ENCODE measurements around the gene MAF.

MAF gene

DNA sequence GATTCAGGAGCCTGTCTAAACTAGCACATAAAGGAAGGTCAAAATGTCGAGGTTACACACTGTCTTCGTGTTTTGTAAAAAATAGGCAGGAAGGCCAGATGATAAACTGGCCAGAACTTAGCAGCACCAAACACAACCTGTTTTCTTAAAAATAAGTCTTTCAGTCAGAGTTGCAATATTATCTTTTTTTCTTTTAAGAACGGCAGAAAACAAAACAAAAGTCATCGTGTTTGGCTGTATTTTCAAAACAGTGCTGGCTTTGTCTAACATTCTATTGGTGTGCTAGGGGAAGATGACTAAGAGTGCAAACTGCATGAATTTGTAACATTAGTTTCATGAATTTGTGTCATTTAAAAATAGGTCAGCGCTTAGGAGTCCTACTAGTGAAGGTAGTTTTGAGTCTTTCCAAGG lies 5.3 kb downstream of the MAF start:
- no peak overlapping the region for H3K4me3 ChIP-seq (ENCODE audit: low read depth, low read length)
- no peak for DNase-seq (ENCODE audit: low read depth)

DNA sequence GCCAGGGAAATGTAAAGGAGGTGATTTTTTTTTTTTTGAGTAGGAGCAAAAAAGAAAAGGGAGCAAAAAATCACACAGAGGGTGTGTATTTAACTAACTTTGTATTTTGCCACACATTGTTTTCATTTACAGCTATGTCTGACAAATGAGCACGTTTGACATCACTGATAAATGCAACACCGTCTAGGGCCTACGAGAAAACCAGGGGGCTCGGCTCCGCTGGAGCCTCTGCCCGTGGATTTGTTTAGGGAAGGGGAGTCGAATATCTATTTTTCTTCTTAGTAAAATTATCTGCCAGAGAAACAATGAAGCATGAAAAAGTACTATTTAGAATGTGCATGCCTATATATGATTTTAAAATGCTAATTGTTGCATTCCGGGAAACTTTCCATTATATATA lies 6.8 kb downstream of the MAF start:
- no peak overlapping the region for H3K4me3 ChIP-seq (ENCODE audit: low read depth, low read length)
- no peak for DNase-seq (ENCODE audit: low read depth)

DNA sequence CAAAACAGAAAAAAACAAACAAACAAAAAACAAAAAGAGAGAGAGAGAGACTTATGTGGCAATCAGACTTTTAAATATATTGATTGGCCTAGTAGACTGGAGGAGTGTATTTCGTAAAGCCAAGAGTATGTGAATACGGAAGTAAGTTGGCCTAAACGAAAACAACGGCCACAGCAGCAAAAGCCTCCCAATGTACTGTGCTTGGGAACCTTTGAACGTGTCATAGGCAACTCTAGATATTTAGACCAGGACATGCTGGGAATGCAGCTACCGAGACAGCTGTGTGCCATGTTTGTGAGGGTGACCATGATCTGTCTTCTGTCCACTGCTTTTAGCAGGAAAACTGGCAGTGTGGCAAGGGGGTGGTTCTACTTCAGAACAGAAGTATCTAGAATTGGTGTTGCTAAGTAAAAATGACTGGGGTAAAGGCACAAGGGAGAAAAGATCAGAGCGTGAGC lies 7.4 kb downstream of the MAF start:
- H3K4me3 ChIP-seq (ENCODE audit: low read depth, low read length) = no peak overlapping the region
- DNase-seq (ENCODE audit: low read depth) = no peak

DNA sequence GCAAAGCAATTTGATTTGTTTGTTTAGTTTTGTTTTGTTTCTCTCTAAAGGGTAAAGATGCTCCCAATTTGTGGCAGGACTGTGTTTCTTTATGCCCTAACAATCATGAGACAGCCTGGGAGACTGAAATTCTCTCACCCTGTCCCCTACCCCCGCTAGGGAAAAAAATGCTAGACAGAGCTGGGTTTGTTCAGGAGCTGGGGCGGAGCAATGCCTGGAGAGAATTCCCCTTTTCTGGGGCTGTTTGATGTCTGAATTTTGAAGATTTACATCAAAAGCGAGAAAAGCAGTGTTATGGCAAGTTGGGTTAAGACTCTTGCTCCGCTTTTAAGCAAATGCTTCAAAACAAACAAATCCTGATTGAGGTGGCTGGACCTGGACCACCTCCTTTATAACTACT lies 8.4 kb downstream of the MAF start:
- no peak overlapping the region for H3K4me3 ChIP-seq (ENCODE audit: low read depth, low read length)
- no peak for DNase-seq (ENCODE audit: low read depth)

DNA sequence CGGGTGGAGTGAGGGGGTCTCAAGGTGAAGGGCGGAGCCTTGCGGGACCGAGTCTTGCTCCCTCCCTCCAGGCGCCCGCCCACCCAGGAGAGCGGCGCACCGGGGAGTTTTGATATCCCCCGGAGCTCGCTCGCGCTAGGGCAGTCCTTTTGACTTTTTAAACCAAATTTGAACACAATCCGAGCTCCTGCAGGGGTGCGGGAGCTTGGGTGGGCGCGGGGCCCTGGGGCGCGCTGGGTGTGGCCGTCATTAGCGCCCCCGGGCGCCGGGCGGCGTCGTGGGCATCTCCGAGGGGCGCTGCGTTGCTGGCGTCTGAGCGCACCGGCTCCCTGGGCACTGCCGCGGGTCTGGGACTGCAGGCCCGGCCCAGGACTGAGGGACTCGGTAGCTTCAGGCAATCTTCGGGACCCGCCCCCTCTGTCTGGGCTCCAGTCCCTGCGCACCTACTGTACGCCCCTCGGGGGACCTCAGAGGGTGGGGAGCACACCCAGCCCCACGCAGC lies 10.9 kb downstream of the MAF start:
- H3K4me3 ChIP-seq (ENCODE audit: low read depth, low read length) = no peak overlapping the region
- no peak for DNase-seq (ENCODE audit: low read depth)

DNA sequence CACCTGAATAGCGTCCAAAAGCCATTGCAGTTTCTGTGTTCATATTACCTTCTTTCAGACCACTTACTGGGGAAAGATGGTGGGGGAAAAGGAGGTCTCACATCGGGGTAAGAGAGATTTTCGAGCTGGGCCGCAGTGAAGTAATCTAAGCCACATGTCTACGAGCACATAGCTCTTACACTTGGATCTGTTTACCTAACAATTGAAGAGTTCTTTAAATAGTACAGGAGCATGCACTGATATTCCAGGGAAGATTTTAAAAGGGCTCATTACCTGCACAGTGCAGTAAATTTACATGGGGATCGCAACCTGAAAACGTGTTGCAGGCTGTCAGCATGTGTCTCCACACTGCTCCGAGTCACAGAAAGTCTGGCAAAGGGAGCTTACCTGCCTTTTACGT lies 12.6 kb downstream of the MAF start:
- no peak overlapping the region for H3K4me3 ChIP-seq (ENCODE audit: low read depth, low read length)
- no peak for DNase-seq (ENCODE audit: low read depth)

DNA sequence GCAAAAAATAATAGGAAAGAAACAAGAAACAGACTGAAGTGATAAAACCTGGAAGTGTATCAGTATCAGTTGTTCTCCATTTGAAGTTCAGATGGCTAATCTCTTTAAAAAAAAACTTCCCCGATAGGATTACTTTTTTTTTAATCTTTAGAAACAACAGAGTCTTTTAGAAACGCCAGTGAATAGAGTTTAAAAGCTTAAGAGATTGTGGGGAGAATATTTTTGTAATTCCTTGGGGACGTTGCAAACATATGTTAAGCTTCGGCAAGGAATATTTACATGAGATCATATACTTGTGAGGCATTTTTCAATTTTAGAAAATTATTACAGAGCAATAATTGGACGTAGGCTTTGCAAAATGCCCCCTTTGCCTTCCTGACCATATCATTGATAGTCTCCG lies 13.2 kb downstream of the MAF start:
- DNase-seq (ENCODE audit: low read depth) = no peak
- H3K4me3 ChIP-seq (ENCODE audit: low read depth, low read length) = no peak overlapping the region

DNA sequence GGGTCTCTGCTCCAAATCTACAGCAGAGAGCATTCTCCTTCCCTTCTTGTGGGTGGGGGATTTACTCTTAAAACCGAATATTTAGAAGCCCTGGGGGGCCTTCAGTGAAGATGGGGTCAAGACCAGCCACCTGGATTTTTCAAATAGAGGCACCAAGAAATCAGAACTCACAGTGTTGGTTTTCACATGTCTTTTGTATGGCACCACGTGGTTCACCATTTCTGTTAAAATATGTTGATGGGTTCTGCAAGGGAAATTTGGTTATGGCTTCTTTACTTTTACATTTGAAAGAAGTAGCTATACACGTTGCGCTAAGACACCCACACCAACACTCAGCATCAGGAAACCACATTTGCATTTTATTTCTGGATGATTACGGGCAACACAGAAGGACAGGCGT lies 17.7 kb downstream of the MAF start:
- no peak overlapping the region for H3K4me3 ChIP-seq (ENCODE audit: low read depth, low read length)
- no peak for DNase-seq (ENCODE audit: low read depth)

DNA sequence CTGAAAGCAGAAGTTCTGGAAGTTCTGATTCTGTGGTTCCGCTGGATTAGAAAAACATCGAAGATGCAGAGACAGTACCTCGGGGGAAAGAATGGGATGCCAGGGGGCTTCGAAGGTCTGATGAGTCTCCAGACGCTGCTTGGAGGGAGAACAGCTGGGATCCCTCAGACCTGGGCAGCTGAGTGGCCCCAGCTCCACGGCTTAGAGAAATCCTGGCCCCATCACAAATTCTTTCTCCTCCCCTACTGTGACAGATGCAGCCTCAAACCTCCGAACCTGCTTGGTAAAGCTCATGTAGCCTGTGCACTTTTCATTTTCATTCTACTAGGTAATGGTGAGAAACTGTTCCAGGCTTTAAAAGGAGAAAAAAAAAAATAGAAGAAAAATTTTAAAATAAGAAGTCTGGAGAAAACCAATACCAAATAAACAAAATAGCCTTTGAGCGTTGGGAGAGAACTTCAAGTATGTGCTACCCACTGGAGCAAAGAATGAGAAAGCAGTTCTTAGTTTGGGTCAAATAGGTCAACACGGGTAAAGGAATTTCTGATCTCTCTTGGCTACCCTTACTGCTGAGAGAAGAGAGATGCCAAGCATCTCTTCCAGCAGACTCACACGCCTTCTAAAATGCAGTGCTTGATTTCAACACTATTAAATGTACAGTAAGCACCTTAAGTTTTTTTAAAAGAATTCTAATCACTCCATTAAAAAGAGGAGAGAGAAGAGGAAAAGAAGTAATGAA lies 19.9 kb downstream of the MAF start:
- no peak overlapping the region for H3K4me3 ChIP-seq (ENCODE audit: low read depth, low read length)
- no peak for DNase-seq (ENCODE audit: low read depth)

DNA sequence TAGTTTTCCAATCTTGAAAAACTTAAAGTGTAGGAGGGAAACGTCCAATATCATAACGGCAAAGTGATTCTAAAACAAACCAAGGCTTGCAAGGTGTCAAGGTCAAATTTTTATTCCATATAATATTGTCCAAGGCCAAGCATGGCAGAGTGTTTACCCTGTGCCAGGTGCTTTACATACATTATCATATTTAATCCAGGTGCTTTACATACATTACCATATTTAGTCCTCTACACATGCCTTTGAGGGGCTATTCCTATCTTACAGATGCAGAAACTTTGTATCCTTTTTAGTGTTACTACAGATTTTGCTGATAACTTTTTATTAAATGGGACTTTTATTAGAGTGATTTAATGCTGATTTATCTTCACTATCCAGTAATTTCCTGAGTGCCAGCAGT lies 23.9 kb downstream of the MAF start:
- DNase-seq (ENCODE audit: low read depth) = no peak

DNA sequence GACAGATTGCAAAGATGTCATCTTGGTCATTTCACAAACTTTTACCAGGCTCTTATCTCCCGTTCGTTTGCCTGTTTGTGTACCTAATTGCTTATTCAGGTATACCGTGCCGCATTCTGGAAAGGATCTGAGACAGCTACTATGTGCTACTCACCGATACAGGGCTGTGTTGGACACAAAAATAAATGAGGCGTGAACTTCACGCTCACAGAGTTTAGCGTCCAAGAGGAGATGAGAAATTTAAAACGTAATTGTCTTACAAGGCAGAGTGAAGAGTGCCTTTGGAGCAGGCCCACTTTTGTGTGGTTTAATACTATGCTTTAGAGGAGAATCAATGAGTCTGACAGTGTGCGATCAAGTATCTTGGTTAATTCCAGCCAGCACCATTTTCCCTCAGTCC lies 26.7 kb downstream of the MAF start:
- no peak for DNase-seq (ENCODE audit: low read depth)
- no peak overlapping the region for H3K4me3 ChIP-seq (ENCODE audit: low read depth, low read length)

More for the DNA sequence above, 23.9 kb downstream of the MAF start:
- H3K4me3 ChIP-seq (ENCODE audit: low read depth, low read length) = no peak overlapping the region

DNA sequence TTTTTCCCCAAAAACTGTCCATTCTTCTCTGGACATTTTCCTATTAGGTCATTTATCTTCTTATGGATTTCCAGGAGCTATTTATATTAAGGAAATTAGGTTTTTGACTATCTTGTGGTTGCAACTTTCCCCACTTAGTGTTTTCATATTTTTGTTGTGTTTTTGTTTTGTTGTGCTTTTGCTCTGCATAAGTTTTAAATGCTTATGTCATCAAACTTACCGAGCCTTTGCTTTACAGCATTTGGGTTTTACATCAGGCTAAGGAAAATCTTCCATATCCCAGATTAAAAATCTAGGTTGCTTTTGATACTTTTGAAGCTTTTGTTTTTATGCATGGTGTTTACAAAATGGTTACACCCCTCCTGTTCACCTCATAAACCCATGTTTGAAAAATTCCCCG lies 27.5 kb downstream of the MAF start:
- no peak for DNase-seq (ENCODE audit: low read depth)
- H3K4me3 ChIP-seq (ENCODE audit: low read depth, low read length) = no peak overlapping the region

DNA sequence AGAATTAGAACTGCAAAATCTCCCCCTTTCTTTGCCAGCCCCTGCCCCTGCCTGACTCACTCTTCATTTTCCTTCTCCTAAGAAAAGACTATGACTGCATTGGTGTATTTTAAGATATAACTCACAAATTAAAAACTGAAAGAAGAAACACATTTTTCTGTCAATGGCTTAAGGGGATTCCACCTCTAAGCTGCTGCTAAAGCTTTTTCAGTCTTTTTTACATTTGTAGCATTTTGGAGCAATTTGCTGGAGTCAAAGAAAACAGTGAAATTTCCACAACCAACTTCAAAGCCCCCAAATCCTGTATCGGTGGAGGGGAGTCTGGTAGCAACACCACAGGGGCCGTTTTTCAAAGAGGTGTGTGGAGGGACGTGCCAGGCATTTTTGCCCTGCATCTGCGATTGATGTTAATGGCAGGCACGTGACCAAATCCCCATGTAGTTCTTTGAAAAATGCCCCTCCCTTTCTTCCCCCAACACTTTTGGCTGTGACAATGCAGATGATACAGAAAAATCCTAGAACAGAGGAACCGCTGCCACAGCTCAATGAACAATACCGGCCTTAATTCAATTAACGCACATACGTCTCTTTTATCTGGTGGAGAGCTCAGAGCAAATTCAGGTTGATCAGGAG lies 28.5 kb downstream of the MAF start:
- no peak overlapping the region for H3K4me3 ChIP-seq (ENCODE audit: low read depth, low read length)
- DNase-seq (ENCODE audit: low read depth) = no peak

DNA sequence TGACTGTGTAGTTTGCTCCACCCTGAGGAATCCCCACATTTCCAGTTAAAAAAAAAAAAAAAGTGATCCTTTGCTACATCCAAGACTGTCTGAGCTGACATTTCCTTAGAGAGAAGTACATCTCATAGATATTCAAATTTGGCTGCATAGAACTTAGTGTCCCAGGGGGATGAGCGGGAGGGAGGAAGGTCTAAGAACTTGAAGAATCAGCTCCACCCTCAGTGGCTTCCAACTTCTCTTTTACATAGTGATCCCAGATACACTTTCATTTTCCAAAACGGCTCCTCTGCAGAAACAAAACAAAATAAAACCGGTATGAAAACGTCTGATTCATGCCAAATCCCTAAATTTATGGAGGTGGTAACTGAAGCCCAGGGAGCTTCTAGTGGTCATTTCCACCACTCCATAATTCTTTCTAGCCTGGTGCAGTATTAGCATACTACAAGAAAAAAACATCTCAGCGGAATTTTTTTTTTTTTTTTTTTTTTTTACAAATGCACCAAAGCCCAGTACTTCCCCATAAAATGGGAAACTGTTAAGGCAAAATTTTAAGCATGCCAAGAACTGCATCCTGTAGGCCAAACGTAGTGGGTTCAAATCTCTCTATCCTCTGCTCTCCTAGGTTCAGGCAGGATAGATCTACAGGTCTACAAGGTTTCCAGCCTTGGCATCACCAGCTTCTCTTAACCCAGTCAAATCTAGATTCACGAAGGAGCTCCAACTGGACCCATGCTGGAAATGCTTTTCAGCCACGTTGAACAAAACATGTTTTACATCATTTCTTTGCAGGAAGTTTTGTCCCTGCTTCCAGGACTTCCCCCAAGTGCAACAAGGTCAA lies 29.3 kb downstream of the MAF start:
- no peak overlapping the region for H3K4me3 ChIP-seq (ENCODE audit: low read depth, low read length)
- DNase-seq (ENCODE audit: low read depth) = no peak

DNA sequence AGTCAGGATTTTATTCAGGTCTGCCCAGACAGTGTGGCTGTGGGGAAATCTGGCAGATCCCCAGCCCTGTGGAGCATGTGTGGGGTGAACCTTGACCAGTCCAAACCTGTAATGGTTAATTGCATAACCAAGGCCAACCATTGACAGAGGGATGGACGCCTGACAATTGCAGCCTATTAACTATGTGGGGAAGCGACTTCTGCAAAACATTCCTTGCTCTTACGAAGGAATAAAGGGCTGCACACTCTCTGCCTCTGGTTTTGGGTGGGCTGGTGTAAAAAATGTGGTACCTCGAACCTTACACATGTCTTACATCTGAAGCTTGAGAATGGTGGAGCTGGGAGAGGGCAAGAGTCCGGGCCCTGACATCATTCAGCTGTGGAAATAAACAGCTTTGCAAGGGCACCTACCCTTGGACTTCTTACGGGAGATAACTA lies 35.8 kb downstream of the MAF start:
- DNase-seq (ENCODE audit: low read depth) = no peak
- no peak overlapping the region for H3K4me3 ChIP-seq (ENCODE audit: low read depth, low read length)

DNA sequence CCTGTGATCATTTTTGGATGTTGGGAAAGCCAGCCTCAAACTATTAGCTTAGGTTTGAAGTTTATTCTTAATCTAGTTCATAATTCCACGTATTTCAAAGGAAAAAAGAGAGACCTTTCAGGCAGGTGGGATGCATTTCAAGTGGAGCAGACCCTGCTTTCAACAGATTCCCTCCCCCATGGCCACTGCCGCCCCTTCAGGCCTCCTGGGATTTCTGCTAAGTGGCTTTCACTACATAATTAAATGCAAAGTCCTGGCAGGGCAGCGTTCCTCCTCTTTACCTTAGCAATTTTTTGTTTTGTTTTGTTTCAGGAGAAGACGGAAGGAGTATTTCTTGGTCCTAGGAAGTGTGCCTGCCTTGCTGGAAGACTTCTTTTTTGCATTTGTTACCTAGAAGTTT lies 36.6 kb downstream of the MAF start:
- H3K4me3 ChIP-seq (ENCODE audit: low read depth, low read length) = no peak overlapping the region
- no peak for DNase-seq (ENCODE audit: low read depth)

DNA sequence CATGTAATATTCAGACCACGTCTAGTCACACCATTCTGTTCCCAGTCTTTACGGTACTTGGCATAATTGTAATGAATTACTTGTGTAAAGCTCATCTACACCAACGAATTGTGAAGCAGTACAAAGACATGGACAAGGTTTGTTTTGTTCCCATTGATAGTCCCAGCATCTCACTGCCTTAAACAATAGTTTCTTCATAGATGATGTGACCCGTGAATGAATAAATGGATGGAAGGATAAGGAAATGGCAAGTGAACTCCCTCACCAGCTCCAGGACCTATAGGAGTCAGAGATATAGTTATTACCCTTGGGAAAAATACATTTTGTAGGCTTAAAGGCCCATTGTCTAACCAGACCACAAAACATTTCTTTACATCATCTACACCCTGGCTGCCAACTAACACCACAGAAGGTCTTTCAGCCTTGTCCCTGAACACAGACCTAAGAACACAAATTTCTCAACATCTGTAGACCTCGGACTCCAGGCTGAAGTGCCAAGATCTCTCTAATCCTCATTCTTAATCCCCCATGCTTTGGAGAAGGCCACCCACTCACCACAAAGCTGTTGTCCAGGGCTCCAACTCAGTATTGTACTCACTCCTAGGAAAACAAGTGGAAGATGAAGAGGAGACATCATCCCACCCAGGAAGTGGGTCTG lies 38.2 kb downstream of the MAF start:
- DNase-seq (ENCODE audit: low read depth) = no peak
- no peak overlapping the region for H3K4me3 ChIP-seq (ENCODE audit: low read depth, low read length)

DNA sequence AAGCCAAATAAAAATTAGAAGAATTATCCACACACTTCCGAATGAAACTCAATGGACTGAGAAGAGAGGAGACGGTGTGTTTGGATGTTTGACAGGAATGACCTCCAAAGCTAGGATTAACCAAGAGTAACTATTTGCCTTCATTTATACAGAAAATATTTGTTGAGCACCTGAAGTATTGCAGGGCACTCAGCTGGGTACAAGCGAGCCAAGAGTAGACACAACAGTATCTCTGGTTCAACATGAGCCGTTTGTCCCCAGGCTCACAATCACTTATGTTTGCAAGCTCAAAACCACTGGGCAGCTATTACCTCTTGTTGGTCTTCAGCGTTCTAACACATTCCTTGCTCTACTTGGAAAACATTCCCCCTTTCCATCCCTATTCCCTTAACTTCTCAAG lies 38.8 kb downstream of the MAF start:
- no peak overlapping the region for H3K4me3 ChIP-seq (ENCODE audit: low read depth, low read length)
- no peak for DNase-seq (ENCODE audit: low read depth)

DNA sequence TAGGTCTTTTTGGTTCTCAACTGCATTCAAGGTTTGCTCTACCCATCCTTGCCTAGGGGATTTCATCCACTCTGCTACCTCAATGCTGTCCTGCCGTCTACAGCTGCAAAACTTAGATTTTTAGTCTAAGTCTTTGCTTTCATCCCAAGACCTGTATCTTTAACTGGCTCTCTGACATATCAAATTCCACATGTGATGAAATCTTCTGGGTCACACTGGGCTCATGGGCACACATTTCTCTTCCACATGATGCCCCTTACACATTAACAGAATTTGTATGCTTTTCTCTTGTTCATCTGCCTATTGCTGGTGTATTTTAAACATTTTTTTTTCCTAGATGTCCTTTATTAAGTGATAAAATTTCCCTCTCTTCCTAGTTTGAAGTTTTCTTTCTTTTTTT lies 39.6 kb downstream of the MAF start:
- H3K4me3 ChIP-seq (ENCODE audit: low read depth, low read length) = no peak overlapping the region
- DNase-seq (ENCODE audit: low read depth) = no peak

DNA sequence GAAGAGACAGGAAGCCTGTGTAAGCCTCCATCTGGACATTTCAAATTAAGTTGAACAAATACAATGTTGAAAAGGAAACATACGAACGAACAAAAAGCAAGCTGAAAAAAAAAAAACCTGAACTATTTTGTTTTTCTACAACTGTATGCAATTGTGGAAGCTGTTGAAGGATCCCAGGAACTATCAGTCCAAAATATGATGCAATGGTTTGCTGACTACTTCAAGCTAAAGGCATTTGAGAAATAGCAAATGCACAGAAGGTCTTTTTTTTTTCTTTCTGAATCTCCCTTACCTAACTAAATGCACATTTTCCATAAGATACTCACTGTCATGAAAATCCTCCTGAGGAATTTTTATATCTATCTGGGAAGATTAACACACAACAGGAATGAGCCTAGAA lies 40.2 kb downstream of the MAF start:
- DNase-seq (ENCODE audit: low read depth) = no peak
- no peak overlapping the region for H3K4me3 ChIP-seq (ENCODE audit: low read depth, low read length)
